ENCODE measurements around the gene PNLIP.

DNA sequence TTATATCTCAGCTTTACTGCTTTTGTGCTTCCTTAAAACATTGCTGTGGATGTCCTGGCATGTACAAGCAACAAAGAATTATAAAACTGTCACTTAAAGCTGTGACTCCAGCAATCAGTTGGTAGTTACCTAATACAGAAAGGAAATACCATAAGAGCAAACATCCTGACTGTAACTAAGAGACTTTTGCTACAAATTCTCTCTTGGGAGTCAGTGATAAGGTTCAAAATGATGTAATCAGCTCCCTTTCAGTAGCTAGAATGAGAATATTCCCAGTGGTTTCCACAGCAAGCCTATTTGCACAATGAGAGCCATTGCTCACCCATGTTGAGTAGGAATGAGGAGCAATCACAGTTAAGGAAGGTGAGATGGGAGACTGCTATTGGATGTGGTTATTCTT lies 52.6 kb downstream of the PNLIP start:
- no peak for TF ChIP-seq POLR2A (IDR thresholded peaks at IDR 0.05; ENCODE audit: extremely low read depth, insufficient read length)
- TF ChIP-seq, protein P1, sequence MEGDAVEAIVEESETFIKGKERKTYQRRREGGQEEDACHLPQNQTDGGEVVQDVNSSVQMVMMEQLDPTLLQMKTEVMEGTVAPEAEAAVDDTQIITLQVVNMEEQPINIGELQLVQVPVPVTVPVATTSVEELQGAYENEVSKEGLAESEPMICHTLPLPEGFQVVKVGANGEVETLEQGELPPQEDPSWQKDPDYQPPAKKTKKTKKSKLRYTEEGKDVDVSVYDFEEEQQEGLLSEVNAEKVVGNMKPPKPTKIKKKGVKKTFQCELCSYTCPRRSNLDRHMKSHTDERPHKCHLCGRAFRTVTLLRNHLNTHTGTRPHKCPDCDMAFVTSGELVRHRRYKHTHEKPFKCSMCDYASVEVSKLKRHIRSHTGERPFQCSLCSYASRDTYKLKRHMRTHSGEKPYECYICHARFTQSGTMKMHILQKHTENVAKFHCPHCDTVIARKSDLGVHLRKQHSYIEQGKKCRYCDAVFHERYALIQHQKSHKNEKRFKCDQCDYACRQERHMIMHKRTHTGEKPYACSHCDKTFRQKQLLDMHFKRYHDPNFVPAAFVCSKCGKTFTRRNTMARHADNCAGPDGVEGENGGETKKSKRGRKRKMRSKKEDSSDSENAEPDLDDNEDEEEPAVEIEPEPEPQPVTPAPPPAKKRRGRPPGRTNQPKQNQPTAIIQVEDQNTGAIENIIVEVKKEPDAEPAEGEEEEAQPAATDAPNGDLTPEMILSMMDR (IDR thresholded peaks at IDR 0.05; ENCODE audit: low read depth, low read length) = no peak

Data from NB4 (cell line).